RWPE2 (cell line): ENCODE measurements around the gene RPL15.
"Not testable (repeated sequence)": the region's sequence is repeated elsewhere in the genome, so short reads cannot be mapped to it uniquely, and the experiment has no call there.

Experiments
- ATAC-seq: fragments of 200-7000 bp; cut with Tn5 transposase; 3 replicates; pipeline ENCODE4 v1.9.1; 2021; ENCODE audit warnings: low read depth
- DNase-seq: peaks from one replicate; pipeline ENCODE4 v3.0.0-alpha.2; 2020; ENCODE audit warnings: low spot score
- H3K27ac ChIP-seq: fragments of 450-650 bp; 2 replicates; pipeline ENCODE4 v1.5.1; 2017; ENCODE audit warnings: mild to moderate bottlenecking; ENCODE audit not compliant: poor library complexity, severe bottlenecking
- H3K27me3 ChIP-seq: fragments of 250-450 bp; sonication (Bioruptor Pico); 2 replicates; pipeline ENCODE4 v1.5.1; 2021; ENCODE audit warnings: mild to moderate bottlenecking, moderate library complexity; ENCODE audit not compliant: insufficient read depth, poor library complexity, severe bottlenecking
- H3K36me3 ChIP-seq: fragments of 250-450 bp; sonication (Bioruptor Pico); 2 replicates; pipeline ENCODE4 v1.5.1; 2020; ENCODE audit warnings: low read depth, mild to moderate bottlenecking, moderate library complexity
- H3K4me1 ChIP-seq: fragments of 250-450 bp; sonication (Bioruptor Pico); 2 replicates; pipeline ENCODE4 v1.5.1; 2021; ENCODE audit warnings: mild to moderate bottlenecking, moderate library complexity; ENCODE audit not compliant: insufficient read depth, poor library complexity, severe bottlenecking
- H3K4me3 ChIP-seq: fragments of 250-450 bp; sonication (Bioruptor Pico); 2 replicates; pipeline ENCODE4 v1.5.1; 2021; ENCODE audit warnings: mild to moderate bottlenecking, moderate library complexity; ENCODE audit not compliant: severe bottlenecking
- H3K9me3 ChIP-seq: fragments of 250-450 bp; sonication (Bioruptor Pico); 2 replicates; pipeline ENCODE4 v1.5.1; 2021; ENCODE audit warnings: mild to moderate bottlenecking, moderate library complexity; ENCODE audit not compliant: severe bottlenecking
- CTCF ChIP-seq: fragments of 450-650 bp; IDR thresholded peaks from one replicate; pipeline ENCODE4 v1.5.1; 2017; ENCODE audit warnings: mild to moderate bottlenecking, moderate library complexity; ENCODE audit not compliant: poor library complexity, severe bottlenecking

Gene RPL15

DNA sequence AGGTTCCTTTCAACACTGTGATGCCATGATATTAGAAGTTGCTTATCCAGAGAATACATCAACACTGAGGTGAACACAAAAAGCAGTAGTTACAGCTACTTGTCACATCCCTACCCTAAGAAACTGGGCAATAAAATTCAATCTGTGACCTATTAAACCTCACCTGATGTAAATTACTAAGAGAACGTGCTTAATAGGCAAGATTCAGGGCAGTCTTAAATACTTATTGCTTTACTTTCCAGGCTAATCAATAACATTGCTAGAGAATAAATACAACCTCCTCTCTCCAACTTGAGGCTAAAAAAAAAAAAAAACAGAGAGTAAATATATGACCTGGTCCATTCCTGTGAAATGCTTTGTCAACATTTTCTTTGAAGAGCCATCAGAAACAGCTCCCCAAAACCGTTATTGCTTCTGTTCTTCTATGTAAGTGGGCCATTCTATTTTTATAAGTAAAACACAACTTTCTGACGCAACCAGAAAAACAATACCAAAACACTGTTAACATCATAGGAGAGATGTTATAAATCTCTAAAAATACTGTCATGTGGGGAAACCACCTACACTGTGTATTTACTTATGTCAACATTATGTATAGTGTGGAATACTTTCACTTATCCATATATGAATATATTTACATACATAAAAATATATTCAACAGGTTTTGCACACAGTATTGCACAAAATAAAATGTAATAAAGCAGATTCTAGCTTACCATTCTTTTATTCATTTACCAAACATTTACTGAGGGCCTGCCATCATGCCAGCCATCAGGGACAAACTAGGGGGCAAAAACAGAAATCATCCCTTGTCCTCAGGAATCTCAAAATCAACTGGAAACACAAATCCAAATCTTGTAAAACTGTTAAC is 2.8 kb upstream of the RPL15 start:
- DNase-seq (no peak), ATAC-seq (no peak)
- H3K9me3 ChIP-seq = no peaks in the 10 kb centered on the region
- H3K27ac ChIP-seq = no peak overlapping the region
- H3K4me3 ChIP-seq = no peak overlapping the region
- no peaks in the 10 kb centered on the region for H3K27me3 ChIP-seq
- H3K36me3 ChIP-seq = peaks cover 17% of the 10 kb centered on the region
- TF ChIP-seq CTCF = no peak
- H3K4me1 ChIP-seq = peaks cover 14% of the 10 kb centered on the region

GRCh38 chr3:23915537-23916108 is 1.3 kb upstream of the RPL15 start:
- H3K27ac ChIP-seq = peak overlapping the region; percentile 73
- no peaks in the 10 kb centered on the region for H3K27me3 ChIP-seq
- peaks cover 18% of the 10 kb centered on the region for H3K4me1 ChIP-seq
- no peak for TF ChIP-seq CTCF
- ATAC-seq (no peak), DNase-seq (no peak)
- H3K36me3 ChIP-seq = peaks cover 32% of the 10 kb centered on the region
- H3K9me3 ChIP-seq = no peaks in the 10 kb centered on the region
- peak overlapping the region; percentile 64 for H3K4me3 ChIP-seq

DNA sequence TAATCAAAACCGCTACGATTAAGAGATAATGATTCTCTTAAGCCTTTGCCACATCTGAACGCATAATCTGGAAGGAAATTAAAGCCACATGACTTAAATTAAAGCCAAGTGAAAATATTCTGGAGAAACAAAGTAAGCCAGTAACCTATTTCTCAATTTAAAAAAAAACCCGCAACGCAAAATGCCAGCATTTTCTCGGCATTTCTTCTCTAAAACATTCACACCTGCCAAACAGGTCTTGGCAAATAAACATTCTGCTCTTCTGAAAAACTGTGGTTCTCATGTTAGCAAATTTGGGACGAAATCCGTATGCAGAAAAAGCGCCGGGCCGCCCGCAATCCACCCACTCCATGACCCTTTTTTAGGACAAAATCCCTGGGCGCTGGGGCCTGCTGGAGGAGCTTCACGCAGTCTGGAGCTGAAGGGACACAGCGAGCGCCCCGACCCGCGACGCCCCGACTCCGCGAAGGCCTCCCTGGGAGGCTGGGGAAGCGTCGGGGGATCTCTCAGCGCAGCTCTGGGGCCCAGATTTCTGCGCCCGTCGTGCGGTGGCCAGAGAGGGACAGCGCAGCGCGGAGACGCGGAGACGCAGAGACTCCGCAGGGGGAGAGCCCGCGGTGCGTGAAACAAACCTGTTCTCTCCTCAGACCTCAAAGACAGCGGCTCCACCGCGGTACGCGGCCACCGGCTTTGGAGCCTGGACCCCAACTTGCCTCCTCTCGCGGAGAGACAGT is 613 bp upstream of the RPL15 start:
- H3K27me3 ChIP-seq = no peaks in the 10 kb centered on the region
- H3K4me3 ChIP-seq = peak overlapping the region; percentile 64
- no peak for DNase-seq
- peak; percentile 51 for ATAC-seq
- peaks cover 18% of the 10 kb centered on the region for H3K4me1 ChIP-seq
- peaks cover 36% of the 10 kb centered on the region for H3K36me3 ChIP-seq
- TF ChIP-seq CTCF = no peak
- peak overlapping the region; percentile 73 for H3K27ac ChIP-seq
- H3K9me3 ChIP-seq = no peaks in the 10 kb centered on the region

- DNase-seq, ATAC-seq, H3K9me3 ChIP-seq, H3K27me3 ChIP-seq: not testable (repeated sequence)
- peak overlapping the region; percentile 73 for H3K27ac ChIP-seq
- peaks cover 18% of the 10 kb centered on the region for H3K4me1 ChIP-seq
- H3K4me3 ChIP-seq = peak overlapping the region; percentile 64
- peaks cover 36% of the 10 kb centered on the region for H3K36me3 ChIP-seq
Observed at GRCh38 chr3:23917679-23918303, 859 bp downstream of the RPL15 start.

- peaks cover 36% of the 10 kb centered on the region for H3K36me3 ChIP-seq
- H3K9me3 ChIP-seq, ATAC-seq, H3K27me3 ChIP-seq, DNase-seq: not testable (repeated sequence)
- H3K4me1 ChIP-seq = peaks cover 18% of the 10 kb centered on the region
- peak overlapping the region; percentile 73 for H3K27ac ChIP-seq
- H3K4me3 ChIP-seq = peak overlapping the region; percentile 64
Observed at GRCh38 chr3:23918331-23918730, 1.4 kb downstream of the RPL15 start.
